ENCODE measurements around the gene IFNGR2.
"Not testable (repeated sequence)": the region's sequence is repeated elsewhere in the genome, so short reads cannot be mapped to it uniquely, and the experiment has no call there.

The IFNGR2 gene

DNA sequence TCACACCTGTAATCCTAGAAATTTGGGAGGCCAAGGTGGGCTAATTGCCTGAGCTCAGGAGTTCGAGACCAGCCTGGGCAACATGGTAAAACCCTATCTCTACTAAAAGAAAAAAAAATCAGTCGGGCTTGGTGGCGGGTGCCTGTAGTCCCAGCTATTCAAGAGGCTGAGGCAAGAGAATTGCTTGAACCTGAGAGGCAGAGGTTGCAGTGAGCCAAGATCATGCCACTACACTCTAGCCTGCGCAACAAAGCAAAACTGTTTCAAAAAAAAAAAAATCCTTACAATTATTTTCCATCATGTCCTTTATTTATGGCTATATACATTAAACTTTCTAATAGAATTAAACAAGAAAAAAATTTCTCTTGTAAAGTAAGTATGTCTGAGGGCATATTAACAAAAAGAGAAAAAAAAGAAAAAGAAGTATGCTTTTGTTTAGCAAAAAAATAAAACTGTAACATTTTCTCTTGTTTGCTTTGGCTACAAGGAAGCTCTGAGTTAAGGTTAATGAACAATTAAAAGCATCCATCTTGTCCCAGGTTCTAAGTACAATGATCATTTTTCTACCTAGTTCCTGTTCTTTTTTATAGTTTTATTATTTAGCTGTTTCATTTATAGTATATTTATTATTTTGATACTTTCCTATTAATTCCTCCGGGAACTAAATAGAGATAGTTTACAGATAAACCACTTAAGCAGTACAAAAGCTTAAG is 58.5 kb downstream of the IFNGR2 start:
- no peaks in the 10 kb centered on the region for H3K4me1 ChIP-seq
- no peak overlapping the region for H3K9ac ChIP-seq
- no peak overlapping the region for H3K4me3 ChIP-seq (ENCODE audit: low read depth, low read length)
- H3K36me3 ChIP-seq (ENCODE audit: control insufficient read depth, insufficient read depth, low read length), result no peaks in the 10 kb centered on the region
- H3K27me3 ChIP-seq (ENCODE audit: control insufficient read depth, insufficient read depth, low read length), result no peaks in the 10 kb centered on the region
- no peak overlapping the region for H3K4me2 ChIP-seq (ENCODE audit: low read length)
- TF ChIP-seq, protein P1, sequence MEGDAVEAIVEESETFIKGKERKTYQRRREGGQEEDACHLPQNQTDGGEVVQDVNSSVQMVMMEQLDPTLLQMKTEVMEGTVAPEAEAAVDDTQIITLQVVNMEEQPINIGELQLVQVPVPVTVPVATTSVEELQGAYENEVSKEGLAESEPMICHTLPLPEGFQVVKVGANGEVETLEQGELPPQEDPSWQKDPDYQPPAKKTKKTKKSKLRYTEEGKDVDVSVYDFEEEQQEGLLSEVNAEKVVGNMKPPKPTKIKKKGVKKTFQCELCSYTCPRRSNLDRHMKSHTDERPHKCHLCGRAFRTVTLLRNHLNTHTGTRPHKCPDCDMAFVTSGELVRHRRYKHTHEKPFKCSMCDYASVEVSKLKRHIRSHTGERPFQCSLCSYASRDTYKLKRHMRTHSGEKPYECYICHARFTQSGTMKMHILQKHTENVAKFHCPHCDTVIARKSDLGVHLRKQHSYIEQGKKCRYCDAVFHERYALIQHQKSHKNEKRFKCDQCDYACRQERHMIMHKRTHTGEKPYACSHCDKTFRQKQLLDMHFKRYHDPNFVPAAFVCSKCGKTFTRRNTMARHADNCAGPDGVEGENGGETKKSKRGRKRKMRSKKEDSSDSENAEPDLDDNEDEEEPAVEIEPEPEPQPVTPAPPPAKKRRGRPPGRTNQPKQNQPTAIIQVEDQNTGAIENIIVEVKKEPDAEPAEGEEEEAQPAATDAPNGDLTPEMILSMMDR (IDR thresholded peaks at IDR 0.05), result no peak
- no peaks in the 10 kb centered on the region for H3K9me3 ChIP-seq (ENCODE audit: control insufficient read depth, low read length)
- no peak overlapping the region for H3K27ac ChIP-seq
- no peak overlapping the region for H2AFZ ChIP-seq
- peaks cover 3% of the 10 kb centered on the region for H3K79me2 ChIP-seq

DNA sequence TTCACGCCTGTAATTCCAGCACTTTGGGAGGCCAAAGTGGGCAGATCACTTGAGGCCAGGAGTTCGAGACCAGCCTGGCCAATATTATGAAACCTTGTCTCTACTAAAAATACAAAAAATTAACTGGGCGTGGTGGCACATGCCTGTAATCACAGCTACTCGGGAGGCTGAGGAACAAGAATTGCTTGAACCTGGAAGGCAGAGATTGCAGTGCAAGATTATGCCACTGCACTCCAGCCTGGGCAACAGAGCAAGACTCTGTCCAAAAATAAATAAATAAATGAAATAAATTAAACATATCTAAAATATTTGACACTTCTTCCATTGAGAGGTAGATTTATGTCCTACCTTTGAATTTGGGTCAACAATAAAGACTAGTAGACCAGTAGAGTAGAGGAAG is 66.0 kb downstream of the IFNGR2 start:
- H3K4me2 ChIP-seq (ENCODE audit: low read length); H3K27ac ChIP-seq; H3K27me3 ChIP-seq (ENCODE audit: control insufficient read depth, insufficient read depth, low read length); H2AFZ ChIP-seq; H3K4me3 ChIP-seq (ENCODE audit: low read depth, low read length); H3K9ac ChIP-seq; H3K9me3 ChIP-seq (ENCODE audit: control insufficient read depth, low read length); H3K36me3 ChIP-seq (ENCODE audit: control insufficient read depth, insufficient read depth, low read length); H3K4me1 ChIP-seq: not testable (repeated sequence)
- peaks cover 18% of the 10 kb centered on the region for H3K79me2 ChIP-seq

DNA sequence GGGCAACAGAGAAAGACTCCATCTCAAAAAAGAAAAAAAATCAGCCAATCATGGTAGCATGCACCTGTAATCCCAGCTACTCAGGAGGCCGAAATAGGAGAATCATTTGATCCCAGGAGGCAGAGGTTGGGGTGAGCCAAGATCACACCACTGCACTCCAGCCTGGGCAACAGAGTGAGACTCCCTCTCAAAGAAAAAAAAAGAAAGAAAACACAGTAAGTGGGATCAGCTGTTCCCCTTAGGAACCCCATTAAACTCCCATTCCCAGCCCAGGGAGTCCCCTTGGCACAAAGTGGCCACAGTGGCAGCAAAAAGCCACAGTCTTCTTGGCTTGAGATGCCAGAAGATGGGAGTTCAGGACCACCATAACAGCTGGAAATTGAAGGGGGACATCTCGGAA is 67.5 kb downstream of the IFNGR2 start:
- Histone ChIP-seq H2AFZ (no peak overlapping the region), H3K27me3 (ENCODE audit: control insufficient read depth, insufficient read depth, low read length) (no peaks in the 10 kb centered on the region), H3K27ac (no peak overlapping the region), H3K9ac (no peak overlapping the region), H3K9me3 (ENCODE audit: control insufficient read depth, low read length) (no peaks in the 10 kb centered on the region), H3K4me1 (no peaks in the 10 kb centered on the region), H3K4me2 (ENCODE audit: low read length) (no peak overlapping the region), H3K4me3 (ENCODE audit: low read depth, low read length) (no peak overlapping the region), H3K79me2 (peaks cover 27% of the 10 kb centered on the region), H3K36me3 (ENCODE audit: control insufficient read depth, insufficient read depth, low read length) (no peaks in the 10 kb centered on the region)
- TF ChIP-seq, protein P1 (IDR thresholded peaks at IDR 0.05), result no peak

DNA sequence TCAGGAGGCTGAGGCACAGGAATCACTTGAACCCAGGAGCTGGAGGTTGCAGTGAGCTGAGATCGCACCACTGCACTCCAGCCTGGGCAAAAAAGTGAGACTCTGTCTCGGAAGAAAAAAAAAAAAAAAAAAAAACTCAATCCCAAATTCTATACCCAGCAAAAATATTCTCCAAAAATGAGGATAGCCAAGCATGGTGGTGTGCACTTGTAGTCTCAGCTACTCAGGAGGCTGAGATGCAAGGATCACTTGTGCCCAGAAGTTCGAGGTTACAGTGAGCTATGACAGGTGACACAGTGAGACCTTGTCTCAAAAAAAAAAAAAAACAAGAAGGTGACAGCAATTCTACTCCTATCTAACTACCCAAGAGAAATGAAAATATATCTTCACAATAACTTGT is 70.1 kb downstream of the IFNGR2 start:
- Histone ChIP-seq H3K4me2 (ENCODE audit: low read length) (no peak overlapping the region), H3K79me2 (peaks cover 28% of the 10 kb centered on the region), H3K27ac (no peak overlapping the region), H3K36me3 (ENCODE audit: control insufficient read depth, insufficient read depth, low read length) (no peaks in the 10 kb centered on the region), H3K27me3 (ENCODE audit: control insufficient read depth, insufficient read depth, low read length) (no peaks in the 10 kb centered on the region), H3K4me1 (no peaks in the 10 kb centered on the region), H3K4me3 (ENCODE audit: low read depth, low read length) (no peak overlapping the region), H2AFZ (no peak overlapping the region), H3K9ac (no peak overlapping the region), H3K9me3 (ENCODE audit: control insufficient read depth, low read length) (no peaks in the 10 kb centered on the region)
- TF ChIP-seq, protein P1 (IDR thresholded peaks at IDR 0.05), result no peak

DNA sequence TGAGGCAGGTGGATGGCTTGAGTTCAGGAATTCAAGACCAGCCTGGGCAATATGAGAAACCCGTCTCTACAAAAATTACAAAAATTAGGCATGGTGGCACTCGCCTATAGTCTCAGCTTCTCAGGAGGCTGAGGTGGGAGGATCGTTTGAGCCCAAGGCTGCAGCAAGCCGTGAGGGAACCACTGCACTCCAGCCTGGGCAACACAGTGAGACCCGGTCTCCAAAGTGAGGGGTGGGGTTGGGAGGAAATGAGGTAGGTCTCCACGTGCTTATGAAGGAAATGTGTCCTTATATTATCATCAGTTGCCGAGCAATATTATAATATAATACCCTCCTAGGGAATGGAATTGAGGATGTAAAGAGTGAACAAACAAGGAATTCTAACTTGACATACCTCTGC is 73.9 kb downstream of the IFNGR2 start:
- TF ChIP-seq, protein P1 (IDR thresholded peaks at IDR 0.05), result no peak
- no peaks in the 10 kb centered on the region for H3K9me3 ChIP-seq (ENCODE audit: control insufficient read depth, low read length)
- H3K4me1 ChIP-seq, result no peaks in the 10 kb centered on the region
- no peaks in the 10 kb centered on the region for H3K27me3 ChIP-seq (ENCODE audit: control insufficient read depth, insufficient read depth, low read length)
- H3K9ac ChIP-seq, result no peak overlapping the region
- H2AFZ ChIP-seq, result no peak overlapping the region
- H3K4me3 ChIP-seq (ENCODE audit: low read depth, low read length), result no peak overlapping the region
- no peaks in the 10 kb centered on the region for H3K36me3 ChIP-seq (ENCODE audit: control insufficient read depth, insufficient read depth, low read length)
- H3K27ac ChIP-seq, result no peak overlapping the region
- H3K79me2 ChIP-seq, result peaks cover 20% of the 10 kb centered on the region
- no peak overlapping the region for H3K4me2 ChIP-seq (ENCODE audit: low read length)
